GM19397 (cell line): ENCODE data around the gene C18orf32.
"Not testable (repeated sequence)": the region's sequence is repeated elsewhere in the genome, so short reads cannot be mapped to it uniquely, and the experiment has no call there.

Experiments
- ATAC-seq: cut with Tn5 transposase; IDR thresholded peaks from one replicate; pipeline ENCODE4 v1.9.1; 2021; ENCODE audit warnings: mild to moderate bottlenecking, moderate library complexity; ENCODE audit not compliant: unreplicated experiment

C18orf32 gene

GRCh38 chr18:49472459-49472858, 14.6 kb downstream of the C18orf32 start:
- no peak for ATAC-seq

- ATAC-seq, result no peak
Measured at GRCh38 chr18:49471532-49471931, 15.5 kb downstream of the C18orf32 start.

- no peak for ATAC-seq
Measured at GRCh38 chr18:49467599-49467998, 19.4 kb downstream of the C18orf32 start.

- no peak for ATAC-seq
Measured at GRCh38 chr18:49467019-49467563, 19.9 kb downstream of the C18orf32 start.

GRCh38 chr18:49464718-49465598, 22.1 kb downstream of the C18orf32 start:
- ATAC-seq, result no peak

GRCh38 chr18:49461602-49461977, 25.4 kb downstream of the C18orf32 start:
- no peak for ATAC-seq

GRCh38 chr18:49460976-49461601, 25.9 kb downstream of the C18orf32 start:
- no peak for ATAC-seq

GRCh38 chr18:49459404-49460171, 27.4 kb downstream of the C18orf32 start:
- ATAC-seq, result peak; percentile 3

- no peak for ATAC-seq
Measured at GRCh38 chr18:49457616-49458015, 29.4 kb downstream of the C18orf32 start.

- no peak for ATAC-seq
Measured at GRCh38 chr18:49456794-49457193, 30.2 kb downstream of the C18orf32 start.

GRCh38 chr18:49452534-49452933, 34.5 kb downstream of the C18orf32 start:
- not testable (repeated sequence) for ATAC-seq

- ATAC-seq, result no peak
Measured at GRCh38 chr18:49447810-49448745, 39.0 kb downstream of the C18orf32 start.

- no peak for ATAC-seq
Measured at GRCh38 chr18:49446481-49446880, 40.6 kb downstream of the C18orf32 start.

GRCh38 chr18:49444581-49444980, 42.5 kb downstream of the C18orf32 start:
- ATAC-seq, result no peak

- ATAC-seq, result no peak
Measured at GRCh38 chr18:49443837-49444236, 43.2 kb downstream of the C18orf32 start.

- ATAC-seq, result no peak
Measured at GRCh38 chr18:49441338-49441938, 45.6 kb downstream of the C18orf32 start.

- ATAC-seq, result no peak
Measured at GRCh38 chr18:49435170-49435569, 51.9 kb downstream of the C18orf32 start.

GRCh38 chr18:49432602-49433001, 54.4 kb downstream of the C18orf32 start:
- no peak for ATAC-seq

- ATAC-seq, result no peak
Measured at GRCh38 chr18:49431165-49431962, 55.7 kb downstream of the C18orf32 start.
